Measurements from ENCODE around the gene AHNAK. TPM values are rescaled to one million over a fixed set of nuclear protein-coding genes. Genes with fewer than 3 reads are reported as not detected.

Gene AHNAK
- polyA plus RNA-seq, 2 of the 4 experiments (the other 2 are of a cell fraction): 43.3 to 82.0 TPM

- no peak for TF ChIP-seq ATOH8 (CRISPR knock-in tag; IDR thresholded peaks at IDR 0.05; ENCODE audit: low read depth)
- TF ChIP-seq, protein P1, sequence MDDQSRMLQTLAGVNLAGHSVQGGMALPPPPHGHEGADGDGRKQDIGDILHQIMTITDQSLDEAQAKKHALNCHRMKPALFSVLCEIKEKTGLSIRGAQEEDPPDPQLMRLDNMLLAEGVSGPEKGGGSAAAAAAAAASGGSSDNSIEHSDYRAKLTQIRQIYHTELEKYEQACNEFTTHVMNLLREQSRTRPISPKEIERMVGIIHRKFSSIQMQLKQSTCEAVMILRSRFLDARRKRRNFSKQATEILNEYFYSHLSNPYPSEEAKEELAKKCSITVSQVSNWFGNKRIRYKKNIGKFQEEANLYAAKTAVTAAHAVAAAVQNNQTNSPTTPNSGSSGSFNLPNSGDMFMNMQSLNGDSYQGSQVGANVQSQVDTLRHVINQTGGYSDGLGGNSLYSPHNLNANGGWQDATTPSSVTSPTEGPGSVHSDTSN (IDR thresholded peaks at IDR 0.05): peak; percentile 28; the same call in 1 of the 2 replicates
- TF ChIP-seq HOXB5 (CRISPR knock-in tag; IDR thresholded peaks at IDR 0.05): no peak
- no peak for TF ChIP-seq CBX2 (IDR thresholded peaks at IDR 0.05; ENCODE audit: borderline replicate concordance, low read depth)
- TF ChIP-seq MYC (IDR thresholded peaks at IDR 0.05; ENCODE audit: borderline replicate concordance, low read length): no peak
- no peak for TF ChIP-seq BHLHE40 (IDR thresholded peaks at IDR 0.05; ENCODE audit: low read depth, low read length)
Measured at GRCh38 chr11:62553839-62554361, 7.3 kb upstream of the AHNAK start (continued).

- Histone ChIP-seq H3K4me3 (peak overlapping the region; percentile 22; the same call in 2 of the 3 replicates), H3K9me3 (no peaks in the 10 kb centered on the region), H3K27ac (peak overlapping the region; percentile 90 to 94), H3K4me2 (peak overlapping the region; percentile 86), H3K4me1 (peaks cover 83% of the 10 kb centered on the region)
- CTCF ChIA-PET: interaction anchor here (0.8 to 12.6 kb wide), 15 partner anchors 7 to 186 kb away, joined by 3 to 296 read pairs (median 4); partner anchors contain the start of genes AHNAK, SCGB1A1 and TUT1
- FAIRE-seq (no peak), DNase-seq (ENCODE audit: low read depth in 1 of 2, low spot score in 1 of 2) (peak; percentile 93 to 95), ATAC-seq (peak; percentile 77 to 86)
- POLR2A ChIA-PET: interaction anchor here (0.7 to 4.1 kb wide), 8 partner anchors 10 to 201 kb away, joined by 3 to 31 read pairs (median 6); partner anchors contain the start of genes EEF1G, HNRNPUL2, TUT1 and ZBTB3
- 1% methylated on average over 15 of the region's 15 CpGs for WGBS (ENCODE audit: missing lambda C conversion rate)
- TF ChIP-seq HDAC2 (IDR thresholded peaks at IDR 0.05) (no peak), BHLHE40 (IDR thresholded peaks at IDR 0.05; ENCODE audit: low read depth, low read length) (no peak), ZC3H11A (IDR thresholded peaks at IDR 0.05) (no peak), JUNB (IDR thresholded peaks at IDR 0.05) (no peak; the same call in none of the 2 replicates), KDM5A (IDR thresholded peaks at IDR 0.05) (peak; percentile 58; the same call in 1 of the 2 replicates), HOXB13 (CRISPR knock-in tag; IDR thresholded peaks at IDR 0.05; ENCODE audit: low read depth) (no peak), RFX5 (IDR thresholded peaks at IDR 0.05) (no peak), JUN (IDR thresholded peaks at IDR 0.05) (peak; percentile 16 to 57; a peak in 3 of 5 replicates), MYC (IDR thresholded peaks at IDR 0.05; ENCODE audit: borderline replicate concordance, low read length) (no peak; the same call in 1 of the 2 replicates), NR3C1 (IDR thresholded peaks at IDR 0.05) (no peak), CHD2 (IDR thresholded peaks at IDR 0.05; ENCODE audit: low read length, partially characterized antibody) (no peak), RAD21 (conservative IDR thresholded peaks at IDR 0.05 in 1 of 2, IDR thresholded peaks at IDR 0.05 in 1 of 2) (peak in 1 of 2 experiments; percentile 4; a peak in 1 of 5 replicates), EHMT2 (IDR thresholded peaks at IDR 0.05; ENCODE audit: low read depth) (no peak), CHD4 (IDR thresholded peaks at IDR 0.05; ENCODE audit: borderline replicate concordance) (no peak), KDM1A (IDR thresholded peaks at IDR 0.05; ENCODE audit: low read depth) (no peak), MAZ (IDR thresholded peaks at IDR 0.05; ENCODE audit: borderline replicate concordance, low read depth, low read length) (0 out of 2 replicates have a peak, but pooled peaks have one; percentile 35), POLR2A (IDR thresholded peaks at IDR 0.05; ENCODE audit: low read length) (no peak), ATOH8 (CRISPR knock-in tag; IDR thresholded peaks at IDR 0.05; ENCODE audit: low read depth) (no peak), TP53 (CRISPR knock-in tag; IDR thresholded peaks at IDR 0.05) (peak; percentile 55; the same call in 1 of the 2 replicates), ZNF302 (CRISPR knock-in tag; IDR thresholded peaks at IDR 0.05) (no peak), FOXS1 (CRISPR knock-in tag; IDR thresholded peaks at IDR 0.05) (no peak), CBX8 (IDR thresholded peaks at IDR 0.05) (no peak), NPAS2 (CRISPR knock-in tag; IDR thresholded peaks at IDR 0.05; ENCODE audit: borderline replicate concordance) (no peak), ZFP36 (IDR thresholded peaks at IDR 0.05; ENCODE audit: borderline replicate concordance, partially characterized antibody) (no peak), EP300 (IDR thresholded peaks at IDR 0.05) (0 out of 5 replicates have a peak, but pooled peaks of 1 of the 2 experiments have one; percentile 28), HOXA7 (CRISPR knock-in tag; IDR thresholded peaks at IDR 0.05) (no peak)
- TF ChIP-seq, protein P2, sequence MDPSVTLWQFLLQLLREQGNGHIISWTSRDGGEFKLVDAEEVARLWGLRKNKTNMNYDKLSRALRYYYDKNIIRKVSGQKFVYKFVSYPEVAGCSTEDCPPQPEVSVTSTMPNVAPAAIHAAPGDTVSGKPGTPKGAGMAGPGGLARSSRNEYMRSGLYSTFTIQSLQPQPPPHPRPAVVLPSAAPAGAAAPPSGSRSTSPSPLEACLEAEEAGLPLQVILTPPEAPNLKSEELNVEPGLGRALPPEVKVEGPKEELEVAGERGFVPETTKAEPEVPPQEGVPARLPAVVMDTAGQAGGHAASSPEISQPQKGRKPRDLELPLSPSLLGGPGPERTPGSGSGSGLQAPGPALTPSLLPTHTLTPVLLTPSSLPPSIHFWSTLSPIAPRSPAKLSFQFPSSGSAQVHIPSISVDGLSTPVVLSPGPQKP (IDR thresholded peaks at IDR 0.05; ENCODE audit: low read depth, low read length): no peak
- TF ChIP-seq, protein P3, sequence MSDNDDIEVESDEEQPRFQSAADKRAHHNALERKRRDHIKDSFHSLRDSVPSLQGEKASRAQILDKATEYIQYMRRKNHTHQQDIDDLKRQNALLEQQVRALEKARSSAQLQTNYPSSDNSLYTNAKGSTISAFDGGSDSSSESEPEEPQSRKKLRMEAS (IDR thresholded peaks at IDR 0.05): peak; percentile 79; the same call in 1 of the 2 replicates
- TF ChIP-seq, protein P4, sequence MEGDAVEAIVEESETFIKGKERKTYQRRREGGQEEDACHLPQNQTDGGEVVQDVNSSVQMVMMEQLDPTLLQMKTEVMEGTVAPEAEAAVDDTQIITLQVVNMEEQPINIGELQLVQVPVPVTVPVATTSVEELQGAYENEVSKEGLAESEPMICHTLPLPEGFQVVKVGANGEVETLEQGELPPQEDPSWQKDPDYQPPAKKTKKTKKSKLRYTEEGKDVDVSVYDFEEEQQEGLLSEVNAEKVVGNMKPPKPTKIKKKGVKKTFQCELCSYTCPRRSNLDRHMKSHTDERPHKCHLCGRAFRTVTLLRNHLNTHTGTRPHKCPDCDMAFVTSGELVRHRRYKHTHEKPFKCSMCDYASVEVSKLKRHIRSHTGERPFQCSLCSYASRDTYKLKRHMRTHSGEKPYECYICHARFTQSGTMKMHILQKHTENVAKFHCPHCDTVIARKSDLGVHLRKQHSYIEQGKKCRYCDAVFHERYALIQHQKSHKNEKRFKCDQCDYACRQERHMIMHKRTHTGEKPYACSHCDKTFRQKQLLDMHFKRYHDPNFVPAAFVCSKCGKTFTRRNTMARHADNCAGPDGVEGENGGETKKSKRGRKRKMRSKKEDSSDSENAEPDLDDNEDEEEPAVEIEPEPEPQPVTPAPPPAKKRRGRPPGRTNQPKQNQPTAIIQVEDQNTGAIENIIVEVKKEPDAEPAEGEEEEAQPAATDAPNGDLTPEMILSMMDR (IDR thresholded peaks at IDR 0.05): no peak
Measured at GRCh38 chr11:62553080-62553838, 6.7 kb upstream of the AHNAK start.

Data from A549 (cell line).